DOHH2 (cell line): ENCODE data around the gene ACTL7A.

Source experiments
- H3F3A ChIP-seq: fragments of 200-600 bp; sonication (generic), shearing (Covaris generic); 2 replicates; pipeline ENCODE4 v1.6.0; 2016; ENCODE audit warnings: antibody characterized with exemption, mild to moderate bottlenecking; ENCODE audit not compliant: control insufficient read depth, insufficient read depth
- H3K27ac ChIP-seq: fragments of 200-600 bp; sonication (generic); 2 replicates; pipeline ENCODE4 v1.5.1; 2014; ENCODE audit warnings: low read depth, mild to moderate bottlenecking, low read length, moderate library complexity
- H3K27me3 ChIP-seq: fragments of 200-600 bp; sonication (generic); 2 replicates; pipeline ENCODE4 v1.6.1; 2014; ENCODE audit warnings: mild to moderate bottlenecking, low read length, mixed read lengths; ENCODE audit not compliant: control insufficient read depth
- H3K36me3 ChIP-seq: fragments of 200-600 bp; sonication (generic); 2 replicates; pipeline ENCODE4 v1.6.1; 2014; ENCODE audit warnings: mild to moderate bottlenecking, low read length, moderate library complexity, mixed read lengths; ENCODE audit not compliant: control insufficient read depth
- H3K4me1 ChIP-seq: fragments of 200-600 bp; sonication (generic); 2 replicates; pipeline ENCODE4 v1.6.1; 2014; ENCODE audit warnings: mild to moderate bottlenecking, low read length, mixed read lengths; ENCODE audit not compliant: control insufficient read depth
- H3K4me2 ChIP-seq: fragments of 200-600 bp; sonication (generic); 2 replicates; pipeline ENCODE4 v1.6.0; 2014; ENCODE audit warnings: mild to moderate bottlenecking, low read length, moderate library complexity
- H3K4me3 ChIP-seq: fragments of 200-600 bp; sonication (generic); 2 replicates; pipeline ENCODE4 v1.5.1; 2014; ENCODE audit warnings: mild to moderate bottlenecking, low read length, mixed read lengths
- H3K79me2 ChIP-seq: fragments of 200-600 bp; sonication (generic); 2 replicates; pipeline ENCODE4 v1.6.1; 2014; ENCODE audit warnings: mild to moderate bottlenecking, low read length, mixed read lengths; ENCODE audit not compliant: control insufficient read depth
- H3K9me2 ChIP-seq: fragments of 200-600 bp; sonication (generic); replicated peaks from 2 replicates; pipeline ENCODE4 v1.6.1; 2014; ENCODE audit warnings: mild to moderate bottlenecking, low read length, mixed read lengths; ENCODE audit not compliant: control insufficient read depth
- H3K9me3 ChIP-seq: fragments of 200-600 bp; sonication (generic); 2 replicates; pipeline ENCODE4 v1.6.1; 2014; ENCODE audit warnings: antibody characterized with exemption, low read length, mixed read lengths; ENCODE audit not compliant: control insufficient read depth, insufficient read depth
- H4K20me1 ChIP-seq: fragments of 200-600 bp; sonication (generic); 2 replicates; pipeline ENCODE4 v1.6.0; 2014; ENCODE audit warnings: low read depth, mild to moderate bottlenecking, antibody characterized with exemption, low read length, moderate library complexity; ENCODE audit not compliant: control insufficient read depth, insufficient read depth
- EZH2phosphoT487 ChIP-seq: fragments of 200-600 bp; sonication (generic); IDR thresholded peaks from 2 replicates; pipeline ENCODE4 v1.6.1; 2017; ENCODE audit warnings: borderline replicate concordance, mild to moderate bottlenecking, antibody characterized with exemption, low read length, moderate library complexity, mixed read lengths
- TF ChIP-seq, protein P1 (sequence below): fragments of 200-600 bp; sonication (generic); IDR thresholded peaks from one replicate; pipeline ENCODE4 v1.5.1; 2014; ENCODE audit warnings: antibody characterized with exemption, mild to moderate bottlenecking, low read depth, low read length; ENCODE audit not compliant: poor library complexity, severe bottlenecking

ACTL7A gene

DNA sequence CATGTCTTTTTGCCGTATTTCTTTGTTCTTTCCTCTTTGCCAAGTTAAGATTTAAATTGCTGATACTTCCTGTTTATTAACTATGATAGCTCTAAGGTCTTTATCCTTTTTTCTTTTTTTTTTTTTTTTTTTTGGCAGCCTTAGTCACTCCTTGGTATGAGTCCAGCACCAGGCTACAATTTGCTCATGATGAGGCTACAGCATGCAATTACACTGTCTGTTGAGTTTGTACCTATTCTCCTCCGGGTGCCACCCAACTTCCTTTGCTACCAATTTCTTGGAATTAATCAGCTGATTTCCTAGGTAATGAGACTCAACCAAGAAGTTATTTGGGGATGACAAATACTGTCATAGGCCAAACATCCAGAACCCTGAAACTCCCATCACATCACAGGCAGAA is 31.8 kb upstream of the ACTL7A start:
- H3K27ac ChIP-seq, result no peak overlapping the region
- H3K9me2 ChIP-seq, result no peaks in the 10 kb centered on the region
- no peak overlapping the region for H3K4me3 ChIP-seq
- no peaks in the 10 kb centered on the region for H3F3A ChIP-seq
- H3K4me2 ChIP-seq, result no peak overlapping the region
- no peaks in the 10 kb centered on the region for H3K36me3 ChIP-seq
- TF ChIP-seq, protein P1, sequence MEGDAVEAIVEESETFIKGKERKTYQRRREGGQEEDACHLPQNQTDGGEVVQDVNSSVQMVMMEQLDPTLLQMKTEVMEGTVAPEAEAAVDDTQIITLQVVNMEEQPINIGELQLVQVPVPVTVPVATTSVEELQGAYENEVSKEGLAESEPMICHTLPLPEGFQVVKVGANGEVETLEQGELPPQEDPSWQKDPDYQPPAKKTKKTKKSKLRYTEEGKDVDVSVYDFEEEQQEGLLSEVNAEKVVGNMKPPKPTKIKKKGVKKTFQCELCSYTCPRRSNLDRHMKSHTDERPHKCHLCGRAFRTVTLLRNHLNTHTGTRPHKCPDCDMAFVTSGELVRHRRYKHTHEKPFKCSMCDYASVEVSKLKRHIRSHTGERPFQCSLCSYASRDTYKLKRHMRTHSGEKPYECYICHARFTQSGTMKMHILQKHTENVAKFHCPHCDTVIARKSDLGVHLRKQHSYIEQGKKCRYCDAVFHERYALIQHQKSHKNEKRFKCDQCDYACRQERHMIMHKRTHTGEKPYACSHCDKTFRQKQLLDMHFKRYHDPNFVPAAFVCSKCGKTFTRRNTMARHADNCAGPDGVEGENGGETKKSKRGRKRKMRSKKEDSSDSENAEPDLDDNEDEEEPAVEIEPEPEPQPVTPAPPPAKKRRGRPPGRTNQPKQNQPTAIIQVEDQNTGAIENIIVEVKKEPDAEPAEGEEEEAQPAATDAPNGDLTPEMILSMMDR, result no peak
- no peak for TF ChIP-seq EZH2phosphoT487
- H4K20me1 ChIP-seq, result no peaks in the 10 kb centered on the region
- H3K4me1 ChIP-seq, result no peaks in the 10 kb centered on the region
- peaks cover 8% of the 10 kb centered on the region; the same call in 1 of the 2 replicates for H3K27me3 ChIP-seq
- H3K79me2 ChIP-seq, result no peaks in the 10 kb centered on the region
- H3K9me3 ChIP-seq, result no peaks in the 10 kb centered on the region

DNA sequence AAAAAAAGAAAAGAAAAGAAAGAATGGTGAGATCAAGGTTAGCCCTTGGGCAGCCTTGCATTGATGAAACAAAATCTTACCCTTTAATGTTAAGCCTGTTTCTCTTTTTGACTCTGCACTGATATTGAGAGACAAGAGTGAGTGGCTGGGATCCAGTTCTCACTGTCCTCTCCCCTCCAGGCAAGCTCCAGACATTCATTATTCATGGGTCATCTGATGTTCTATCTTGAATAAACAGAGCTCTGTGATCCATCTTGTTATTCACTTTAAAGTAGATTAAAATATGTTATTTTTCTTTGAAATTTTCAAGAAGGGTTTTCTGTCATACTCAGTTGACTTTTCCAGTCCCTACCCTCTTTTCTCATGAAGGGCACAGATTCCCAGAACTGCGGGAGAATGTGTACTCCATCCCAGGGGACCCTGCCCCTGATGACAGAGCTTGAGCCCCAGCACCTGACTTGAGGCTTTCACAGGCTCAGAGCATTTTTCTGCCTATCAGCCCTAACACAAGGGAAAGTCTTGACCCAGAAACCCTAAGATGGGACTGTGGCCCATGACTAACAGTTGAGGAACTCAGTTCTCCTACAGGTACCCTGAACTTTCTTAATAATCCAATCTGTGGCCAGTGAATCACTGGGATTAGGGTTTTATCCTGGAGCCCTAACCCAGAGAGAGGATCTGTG is 30.4 kb upstream of the ACTL7A start:
- Histone ChIP-seq H3K27me3 (peaks cover 6% of the 10 kb centered on the region; the same call in 1 of the 2 replicates), H3K4me3 (no peak overlapping the region), H4K20me1 (no peaks in the 10 kb centered on the region), H3K9me3 (no peaks in the 10 kb centered on the region), H3K79me2 (no peaks in the 10 kb centered on the region), H3K27ac (no peak overlapping the region), H3F3A (no peaks in the 10 kb centered on the region), H3K4me2 (no peak overlapping the region), H3K36me3 (no peaks in the 10 kb centered on the region), H3K4me1 (no peaks in the 10 kb centered on the region), H3K9me2 (no peaks in the 10 kb centered on the region)
- TF ChIP-seq, protein P1, result no peak
- TF ChIP-seq EZH2phosphoT487, result no peak

DNA sequence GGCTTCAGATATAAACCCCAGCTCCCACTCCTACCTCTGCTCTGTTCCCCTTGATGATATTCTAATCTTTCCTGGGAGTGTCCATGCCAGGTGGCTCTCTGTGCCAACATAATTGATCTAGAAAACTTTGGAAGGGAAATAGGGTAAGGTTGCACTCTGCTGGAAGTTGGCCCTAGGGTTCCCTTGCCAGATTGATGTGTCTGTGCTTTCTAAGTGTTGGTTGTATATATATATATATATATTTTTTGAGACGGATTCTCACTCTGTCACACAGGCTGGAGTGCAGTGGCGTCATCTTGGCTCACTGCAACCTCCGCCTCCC is 29.9 kb upstream of the ACTL7A start:
- Histone ChIP-seq H3K79me2 (no peaks in the 10 kb centered on the region), H3K9me3 (no peaks in the 10 kb centered on the region), H3F3A (no peaks in the 10 kb centered on the region), H3K36me3 (no peaks in the 10 kb centered on the region), H3K9me2 (no peaks in the 10 kb centered on the region), H4K20me1 (no peaks in the 10 kb centered on the region), H3K4me1 (no peaks in the 10 kb centered on the region), H3K27me3 (peaks cover 6% of the 10 kb centered on the region; the same call in 1 of the 2 replicates), H3K4me2 (no peak overlapping the region), H3K27ac (no peak overlapping the region), H3K4me3 (no peak overlapping the region)
- no peak for TF ChIP-seq EZH2phosphoT487
- TF ChIP-seq, protein P1, result no peak
